ENCODE results near the gene LINS1.

Gene LINS1

DNA sequence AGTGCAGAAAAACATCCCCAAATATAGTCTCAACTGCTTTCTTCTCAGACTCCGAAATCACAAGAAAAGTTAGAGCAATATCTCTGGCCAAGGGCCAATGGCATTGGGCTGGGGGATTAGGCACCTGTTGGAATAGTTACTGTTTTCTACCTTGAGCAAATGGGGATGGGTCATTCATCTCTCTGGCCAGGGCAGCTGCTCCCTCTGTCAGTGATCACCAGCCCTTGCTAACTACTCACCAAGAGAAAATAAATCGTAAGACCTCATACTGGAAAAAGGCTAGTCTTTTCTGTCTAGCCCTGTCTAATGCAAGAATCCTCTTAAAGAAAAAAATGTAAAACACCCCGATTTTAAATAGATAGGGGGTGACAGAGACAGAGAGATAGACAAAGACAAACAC is 84.1 kb downstream of the LINS1 start:
- no peak overlapping the region for H3K27ac ChIP-seq

More for the DNA sequence above, 84.1 kb downstream of the LINS1 start:
- no peak for DNase-seq (ENCODE audit: low read depth, low spot score)
